Breast epithelium (tissue), 4 donors: ENCODE results near the gene GFPT2. TPM values are rescaled to one million over a fixed set of nuclear protein-coding genes. Genes with fewer than 3 reads are reported as not detected.

ENCODE experiments used
- DNase-seq, 2 donors: peaks; one replicate each; pipeline ENCODE4 v3.0.0-alpha.2; 2019; ENCODE audit warnings: low spot score in 2 of 2
- H3K27ac ChIP-seq, 2 donors: fragments of 200-600 bp; sonication (generic) in 1 of 2; one replicate each; pipeline ENCODE4 v1.5.1; 2016 to 2019; ENCODE audit warnings: mild to moderate bottlenecking in 1 of 2
- H3K27me3 ChIP-seq, 2 donors: fragments of 200-600 bp; sonication (generic) in 1 of 2; one replicate each; pipeline versions ENCODE4 v1.5.1 to v1.6.0; 2017 to 2019; ENCODE audit warnings: control low read depth in 1 of 2, mild to moderate bottlenecking in 1 of 2
- H3K36me3 ChIP-seq: fragments of 200-600 bp; one replicate; pipeline ENCODE4 v1.5.1; 2019
- H3K4me1 ChIP-seq, 2 donors: fragments of 200-600 bp; sonication (generic); one replicate each; pipeline ENCODE4 v1.5.1; 2016 to 2019; ENCODE audit warnings: control low read depth in 1 of 2
- H3K4me3 ChIP-seq, 3 donors: fragments of 200-600 bp; sonication (generic); 1 replicate in 2 of 3; 2 replicates in 1 of 3; pipeline ENCODE4 v1.5.1; 2016 to 2019; ENCODE audit warnings: mild to moderate bottlenecking in 3 of 3, moderate library complexity in 2 of 3
- H3K9me3 ChIP-seq, 2 donors: fragments of 200-600 bp; sonication (generic) in 1 of 2; one replicate each; pipeline ENCODE4 v1.5.1; 2016 to 2019; ENCODE audit warnings: control low read depth in 1 of 2
- POLR2A ChIP-seq: fragments of 450-650 bp; IDR thresholded peaks from one replicate; pipeline ENCODE4 v1.6.1; 2016; ENCODE audit warnings: antibody characterized with exemption, mild to moderate bottlenecking, moderate library complexity
- POLR2AphosphoS5 ChIP-seq, 3 donors: sonication (generic); formaldehyde crosslinking; IDR thresholded peaks; one replicate each; pipeline ENCODE4 v1.6.1; 2017; ENCODE audit warnings: antibody characterized with exemption in 3 of 3
- intact Hi-C: fragments of 100-400 bp; cut with DNase I; formaldehyde crosslinking; loops from one replicate; pipeline ENCODE4 v1.15.1; 2023; ENCODE audit warnings: low total_unique reads
- total RNA-seq, 3 donors: library from RNA; depleted of rRNA; stranded (reverse); fragments of >200 nt; gene quantifications; one replicate each; pipeline ENCODE4 v1.1.0, GENCODE V29; 2016
- TF ChIP-seq, protein P1 (sequence below), 3 donors: fragments of 450-650 bp; IDR thresholded peaks; one replicate each; pipeline ENCODE4 v1.5.1; 2016 to 2017; ENCODE audit warnings: antibody characterized with exemption in 3 of 3, mild to moderate bottlenecking in 3 of 3, moderate library complexity in 3 of 3

GFPT2 gene
- total RNA-seq, 3 donors from 2014 or later, result 27.2 to 60.0 (median 52.5) TPM

DNA sequence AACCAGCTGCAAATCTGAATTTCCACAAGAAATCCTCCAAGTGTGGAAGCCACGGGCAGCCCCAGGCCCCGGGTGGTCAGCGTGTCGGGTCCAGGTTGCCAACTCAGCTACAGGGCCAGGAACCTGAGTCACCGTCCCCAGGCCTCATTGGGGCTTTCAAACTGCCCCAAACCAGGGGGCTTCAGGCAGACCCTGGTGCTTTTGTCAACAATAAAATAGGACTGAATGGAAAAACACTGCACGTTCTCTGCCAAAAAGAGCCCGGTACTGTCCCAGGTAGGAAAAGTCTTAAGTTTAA is 24.0 kb downstream of the GFPT2 start:
- intact Hi-C loops, result no loop called here
- peak overlapping the region in 1 of 2 donors; percentile 40 for H3K27ac ChIP-seq
- DNase-seq, result no peak
- no peak overlapping the region for H3K4me3 ChIP-seq
- no peak for TF ChIP-seq POLR2A
- TF ChIP-seq, protein P1, sequence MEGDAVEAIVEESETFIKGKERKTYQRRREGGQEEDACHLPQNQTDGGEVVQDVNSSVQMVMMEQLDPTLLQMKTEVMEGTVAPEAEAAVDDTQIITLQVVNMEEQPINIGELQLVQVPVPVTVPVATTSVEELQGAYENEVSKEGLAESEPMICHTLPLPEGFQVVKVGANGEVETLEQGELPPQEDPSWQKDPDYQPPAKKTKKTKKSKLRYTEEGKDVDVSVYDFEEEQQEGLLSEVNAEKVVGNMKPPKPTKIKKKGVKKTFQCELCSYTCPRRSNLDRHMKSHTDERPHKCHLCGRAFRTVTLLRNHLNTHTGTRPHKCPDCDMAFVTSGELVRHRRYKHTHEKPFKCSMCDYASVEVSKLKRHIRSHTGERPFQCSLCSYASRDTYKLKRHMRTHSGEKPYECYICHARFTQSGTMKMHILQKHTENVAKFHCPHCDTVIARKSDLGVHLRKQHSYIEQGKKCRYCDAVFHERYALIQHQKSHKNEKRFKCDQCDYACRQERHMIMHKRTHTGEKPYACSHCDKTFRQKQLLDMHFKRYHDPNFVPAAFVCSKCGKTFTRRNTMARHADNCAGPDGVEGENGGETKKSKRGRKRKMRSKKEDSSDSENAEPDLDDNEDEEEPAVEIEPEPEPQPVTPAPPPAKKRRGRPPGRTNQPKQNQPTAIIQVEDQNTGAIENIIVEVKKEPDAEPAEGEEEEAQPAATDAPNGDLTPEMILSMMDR (IDR thresholded peaks at IDR 0.05), result no peak
- no peak for TF ChIP-seq POLR2AphosphoS5 (IDR thresholded peaks at IDR 0.05)
- no peaks in the 10 kb centered on the region for H3K9me3 ChIP-seq
- no peaks in the 10 kb centered on the region for H3K36me3 ChIP-seq
- H3K27me3 ChIP-seq, result no peaks in the 10 kb centered on the region
- no peaks in the 10 kb centered on the region for H3K4me1 ChIP-seq

DNA sequence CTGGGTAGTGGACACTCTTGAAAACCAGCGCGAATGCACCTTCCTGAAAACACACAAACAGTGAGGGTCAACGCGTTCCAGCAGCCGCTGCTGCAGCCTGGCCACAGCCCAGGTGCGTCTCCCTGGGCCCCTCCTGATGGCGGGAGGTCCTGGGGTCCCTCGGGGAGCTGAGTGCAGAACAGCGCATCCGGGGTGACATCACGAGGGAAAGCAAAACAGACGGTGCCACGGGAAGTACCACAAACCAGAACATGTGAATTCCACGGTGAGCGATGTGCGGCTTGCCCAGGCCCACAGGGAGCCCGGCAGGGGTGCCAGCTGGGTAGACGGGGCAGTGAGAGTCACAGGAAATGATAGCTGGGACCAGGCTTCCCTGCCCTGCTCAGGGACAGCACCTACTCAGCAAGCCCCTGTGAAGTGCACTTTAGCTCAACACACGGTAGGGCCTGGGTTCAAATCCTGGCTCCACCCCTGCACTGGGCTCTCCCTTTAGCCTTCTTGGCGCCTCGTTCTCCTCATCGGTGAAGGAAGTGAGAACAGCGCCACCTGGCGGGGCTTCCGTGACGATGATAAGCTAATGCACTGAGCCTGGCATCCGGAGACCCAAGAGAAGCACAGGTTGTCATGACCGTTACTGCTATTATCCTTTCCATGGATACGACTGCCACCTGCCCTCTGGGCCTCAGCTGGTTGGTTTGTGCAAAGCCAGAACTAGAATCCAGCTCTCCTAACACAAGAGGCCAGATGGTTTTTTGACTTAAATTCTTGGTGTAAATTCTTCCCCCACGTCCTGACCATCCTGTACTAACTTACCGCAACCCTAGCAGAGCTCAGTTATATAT is 24.6 kb downstream of the GFPT2 start:
- intact Hi-C loops, result no loop called here
- TF ChIP-seq, protein P1 (IDR thresholded peaks at IDR 0.05), result peak; percentile 5 to 67 (median 61)
- no peak for TF ChIP-seq POLR2AphosphoS5 (IDR thresholded peaks at IDR 0.05)
- Histone ChIP-seq H3K27me3 (no peaks in the 10 kb centered on the region), H3K4me1 (no peaks in the 10 kb centered on the region), H3K27ac (peak overlapping the region in 1 of 2 donors; percentile 40), H3K4me3 (peak overlapping the region in 1 of 3 donors; percentile 9), H3K9me3 (no peaks in the 10 kb centered on the region), H3K36me3 (no peaks in the 10 kb centered on the region)
- DNase-seq, result peak; percentile 37 to 77

DNA sequence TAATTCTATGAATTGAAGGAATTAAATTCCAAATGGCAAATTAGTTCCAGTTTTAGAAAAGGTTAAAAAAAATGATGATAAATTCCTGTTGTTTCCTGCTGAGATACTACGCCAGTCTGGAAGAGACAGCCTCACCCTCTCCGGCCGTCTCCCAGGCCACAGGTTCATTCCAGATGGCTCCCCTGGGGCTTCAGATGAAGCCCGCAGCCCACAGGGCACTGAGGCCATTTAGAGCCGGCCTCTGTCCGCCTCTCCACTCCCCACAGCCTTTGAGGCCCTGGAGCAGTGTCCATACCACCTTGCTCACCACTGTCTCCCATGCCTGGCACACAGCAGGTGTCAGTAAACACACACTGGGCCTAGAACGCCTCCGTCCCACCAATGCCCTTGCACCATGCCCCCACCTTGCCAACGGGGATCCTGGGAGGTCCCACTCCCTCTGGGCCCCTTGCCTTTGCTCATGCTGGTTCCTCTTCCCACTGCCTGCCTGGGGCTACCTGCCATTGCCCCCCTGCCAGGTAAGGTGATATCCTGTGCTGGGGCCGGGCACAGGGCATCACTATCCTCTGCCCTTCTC is 26.1 kb downstream of the GFPT2 start:
- Histone ChIP-seq H3K36me3 (no peaks in the 10 kb centered on the region), H3K27ac (no peak overlapping the region), H3K27me3 (no peaks in the 10 kb centered on the region), H3K4me1 (no peaks in the 10 kb centered on the region), H3K9me3 (no peaks in the 10 kb centered on the region), H3K4me3 (no peak overlapping the region)
- intact Hi-C loops, result no loop called here
- TF ChIP-seq POLR2A, result no peak
- no peak for TF ChIP-seq POLR2AphosphoS5 (IDR thresholded peaks at IDR 0.05)
- TF ChIP-seq, protein P1 (IDR thresholded peaks at IDR 0.05), result no peak
- DNase-seq, result no peak

DNA sequence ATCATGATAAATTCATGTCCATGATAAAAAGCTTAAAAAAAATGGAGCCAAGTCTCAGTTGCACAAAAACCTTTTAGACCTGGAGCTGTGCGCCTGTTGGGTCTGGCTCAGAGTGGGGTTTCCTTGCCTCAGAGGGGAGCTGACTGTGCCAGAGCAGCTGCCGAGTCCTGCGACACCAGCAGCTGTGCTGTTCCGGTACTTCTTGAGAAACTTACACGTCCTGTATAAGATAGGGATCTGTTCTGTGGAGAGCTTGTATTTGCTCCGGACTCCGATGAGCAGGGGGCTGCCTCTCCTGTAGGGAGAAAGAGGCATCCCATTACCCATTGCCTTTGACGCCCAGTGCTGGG is 28.6 kb downstream of the GFPT2 start:
- Histone ChIP-seq H3K4me3 (no peak overlapping the region), H3K27me3 (no peaks in the 10 kb centered on the region), H3K27ac (no peak overlapping the region), H3K36me3 (no peaks in the 10 kb centered on the region), H3K9me3 (no peaks in the 10 kb centered on the region), H3K4me1 (no peaks in the 10 kb centered on the region)
- intact Hi-C loops, result no loop called here
- TF ChIP-seq, protein P1 (IDR thresholded peaks at IDR 0.05), result no peak
- no peak for TF ChIP-seq POLR2AphosphoS5 (IDR thresholded peaks at IDR 0.05)
- no peak for TF ChIP-seq POLR2A
- no peak for DNase-seq

DNA sequence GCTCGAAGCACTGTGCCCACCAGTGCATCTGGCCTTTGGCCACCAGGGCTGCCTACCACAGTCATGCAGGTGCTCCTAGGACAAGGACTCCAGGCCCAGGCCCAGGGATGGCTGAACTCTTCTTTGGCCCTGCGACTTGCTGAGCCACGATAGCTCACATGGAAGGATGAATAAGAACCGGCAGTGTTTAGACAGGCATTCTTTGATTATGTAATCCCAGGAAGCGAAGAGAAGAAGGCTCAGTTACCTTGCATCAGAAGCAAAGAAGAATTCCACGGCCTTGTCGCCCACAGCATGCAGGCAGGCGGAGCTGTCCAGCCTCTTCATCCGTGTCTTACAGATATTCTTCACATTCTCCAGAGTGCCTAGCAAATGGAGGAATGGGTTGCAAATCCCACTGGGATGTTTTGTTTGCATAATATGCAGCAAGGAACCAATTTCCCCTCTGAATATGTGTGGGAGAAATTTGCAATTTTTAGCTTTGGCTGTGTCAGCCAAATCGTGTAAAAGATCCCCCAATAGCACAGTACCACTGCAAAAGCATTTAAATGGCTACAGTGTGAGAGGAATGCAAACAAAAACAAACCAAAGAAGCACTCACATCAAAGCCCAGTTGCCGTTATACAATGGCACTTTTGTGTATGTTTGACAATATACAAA is 29.1 kb downstream of the GFPT2 start:
- Histone ChIP-seq H3K9me3 (no peaks in the 10 kb centered on the region), H3K27me3 (no peaks in the 10 kb centered on the region), H3K4me3 (no peak overlapping the region), H3K27ac (no peak overlapping the region), H3K36me3 (no peaks in the 10 kb centered on the region), H3K4me1 (no peaks in the 10 kb centered on the region)
- intact Hi-C loops, result no loop called here
- TF ChIP-seq, protein P1 (IDR thresholded peaks at IDR 0.05), result no peak
- TF ChIP-seq POLR2AphosphoS5 (IDR thresholded peaks at IDR 0.05) (no peak), POLR2A (no peak)
- no peak for DNase-seq
